HL-60 (cell line): ENCODE results near the gene HELQ.
A peak's percentile ranks its signal among the peaks of the same experiment; 100 is the strongest.
"Not testable (repeated sequence)": the region's sequence is repeated elsewhere in the genome, so short reads cannot be mapped to it uniquely, and the experiment has no call there.

ENCODE experiments used
- DNase-seq, 2 experiments: peaks; one replicate each; pipeline ENCODE4 v3.0.0-alpha.2; 2010 to 2020; ENCODE audit warnings: low read depth in 1 of 2, low spot score in 1 of 2
- H3K27ac ChIP-seq: fragments of 250-450 bp; sonication (Bioruptor Pico); replicated peaks from 2 replicates; pipeline ENCODE4 v1.5.1; 2020; ENCODE audit warnings: mild to moderate bottlenecking, moderate library complexity
- H3K27me3 ChIP-seq: fragments of 250-450 bp; sonication (Bioruptor Pico); 2 replicates; pipeline ENCODE4 v1.5.1; 2021; ENCODE audit warnings: mild to moderate bottlenecking, moderate library complexity; ENCODE audit not compliant: insufficient read depth, poor library complexity, severe bottlenecking
- H3K4me3 ChIP-seq: replicated peaks from 2 replicates; pipeline ENCODE4 v1.5.1; 2011; ENCODE audit warnings: mild to moderate bottlenecking, control low read depth, low read length; ENCODE audit not compliant: insufficient read depth
- CTCF ChIP-seq: IDR thresholded peaks from one replicate; pipeline ENCODE4 v1.5.1; 2011; ENCODE audit warnings: low read length, control low read depth, inconsistent platforms; ENCODE audit not compliant: insufficient read depth
- GABPA ChIP-seq: IDR thresholded peaks from 2 replicates; pipeline ENCODE4 v1.6.1; 2012; ENCODE audit warnings: low read depth
- POLR2AphosphoS5 ChIP-seq: IDR thresholded peaks from 2 replicates; pipeline ENCODE4 v1.6.1; 2012; ENCODE audit warnings: low read depth
- REST ChIP-seq: IDR thresholded peaks from 2 replicates; pipeline ENCODE4 v1.6.1; 2012; ENCODE audit warnings: low read depth; ENCODE audit not compliant: insufficient replicate concordance
- SPI1 ChIP-seq: IDR thresholded peaks from 2 replicates; pipeline ENCODE4 v1.6.1; 2012; ENCODE audit warnings: low read depth, mild to moderate bottlenecking, borderline replicate concordance
- long read RNA-seq: library from polyadenylated mRNA; unstranded; transcript quantifications from one replicate; pipeline ENCODE4 v2.0.0, GENCODE V29; 2020

HELQ gene
- long read RNA-seq, transcript HELQ-201 (18 exons, 3,579 nt): minor isoform, 11 of 125 reads
- long read RNA-seq, transcript HELQ-202 (2 exons, 744 nt): minor isoform, 8 of 125 reads
- long read RNA-seq, transcript HELQ-204 (17 exons, 3,315 nt): major isoform, 13 of 125 reads
- long read RNA-seq, partial matches to known transcripts: 22 of 125 reads
- long read RNA-seq, other reads (novel, unspliced or antisense): 68 of 125 reads

- peak within 1 kb of the TSS; percentile 92 for H3K27ac ChIP-seq
- TF ChIP-seq POLR2AphosphoS5 (peak; percentile 96), GABPA (peak; percentile 99), CTCF (no peak), SPI1 (peak; percentile 78; the same call in 1 of the 2 replicates), REST (peak; percentile 25)
- no peaks in the 10 kb centered on the region for H3K27me3 ChIP-seq
- DNase-seq: peak; percentile 98 to 99
- H3K4me3 ChIP-seq: peak within 1 kb of the TSS; percentile 92
Measured at GRCh38 chr4:83455281-83456183, at the start of gene HELQ, which contains the start of gene MRPS18C. Gene HELQ, minus strand, starts transcription at chr4:83455823. Its CDS starts 130 bp downstream, at chr4:83455693. Gene MRPS18C, plus strand, starts transcription at chr4:83456058. Its CDS starts 20 bp downstream, at chr4:83456078.

- H3K4me3 ChIP-seq: no peak overlapping the region
- TF ChIP-seq SPI1: 0 out of 2 replicates have a peak, but pooled peaks have one; percentile 23
- TF ChIP-seq POLR2AphosphoS5: no peak
Measured at GRCh38 chr4:83504996-83505395, 49.4 kb upstream of the HELQ start.

GRCh38 chr4:83504503-83504902 lies 48.9 kb upstream of the HELQ start:
- H3K27ac ChIP-seq: no peak overlapping the region
- TF ChIP-seq SPI1: no peak
- TF ChIP-seq GABPA: no peak
- TF ChIP-seq POLR2AphosphoS5: no peak
- no peak for TF ChIP-seq CTCF
- no peak for TF ChIP-seq REST
- no peak for DNase-seq
- H3K27me3 ChIP-seq: no peaks in the 10 kb centered on the region
- H3K4me3 ChIP-seq: no peak overlapping the region

More at GRCh38 chr4:83504996-83505395, 49.4 kb upstream of the HELQ start:
- H3K27ac ChIP-seq: no peak overlapping the region
- no peaks in the 10 kb centered on the region for H3K27me3 ChIP-seq
- peak in 1 of 2 experiments; percentile 26 for DNase-seq

- Histone ChIP-seq H3K4me3 (no peak overlapping the region), H3K27ac (no peak overlapping the region), H3K27me3 (no peaks in the 10 kb centered on the region)
- no peak for TF ChIP-seq REST
- no peak for TF ChIP-seq GABPA
- TF ChIP-seq CTCF: no peak
- TF ChIP-seq SPI1: no peak
- TF ChIP-seq POLR2AphosphoS5: no peak
- DNase-seq: no peak
Measured at GRCh38 chr4:83503974-83504373, 48.4 kb upstream of the HELQ start.

- H3K27me3 ChIP-seq, DNase-seq, H3K27ac ChIP-seq, H3K4me3 ChIP-seq: not testable (repeated sequence)
Measured at GRCh38 chr4:83501671-83502070, 46.0 kb upstream of the HELQ start.
